ENCODE data around the gene THAP3. TPM values are rescaled to one million over a fixed set of nuclear protein-coding genes. Genes with fewer than 3 reads are reported as not detected.

The THAP3 gene
- total RNA-seq, 4 donors from 2014 or later: 7.5 to 21.0 (median 13.2) TPM

- 88 to 100% methylated on average over 3 to 21 of the region's 21 CpGs for WGBS, 2 donors (ENCODE audit: low coverage in 1 of 2)
- DNase-seq: no peak
- in situ Hi-C loops (cut with MboI; ENCODE audit: low pct_ligation_motif_present in 1 of 4, low pct_unique_long_range_greater_than_20kb in 1 of 4, low sequenced_read_pairs in 3 of 4) (loop anchor here in 3 of 4 donors (10.0 to 25.0 kb wide), 2 partner anchors 53 to 141 kb away; partner anchors contain the start of genes PLEKHG5 (in 3 of the 3) and ZBTB48 (in 1 of the 3)), intact Hi-C loops (cut with DNase I; ENCODE audit: low total_unique reads) (no loop called here)
- Histone ChIP-seq H3K4me1 (peaks cover 10 to 22% (median 17%) of the 10 kb centered on the region in 4 donors), H3K27ac (no peak overlapping the region), H3K9me3 (no peaks in the 10 kb centered on the region), H3K4me3 (no peak overlapping the region), H3K27me3 (no peaks in the 10 kb centered on the region), H3K36me3 (peaks cover 0 to 11% (median 5%) of the 10 kb centered on the region in 4 donors)
- no peak for TF ChIP-seq EP300 (IDR thresholded peaks at IDR 0.05; ENCODE audit: low read depth)
- TF ChIP-seq, protein P1, sequence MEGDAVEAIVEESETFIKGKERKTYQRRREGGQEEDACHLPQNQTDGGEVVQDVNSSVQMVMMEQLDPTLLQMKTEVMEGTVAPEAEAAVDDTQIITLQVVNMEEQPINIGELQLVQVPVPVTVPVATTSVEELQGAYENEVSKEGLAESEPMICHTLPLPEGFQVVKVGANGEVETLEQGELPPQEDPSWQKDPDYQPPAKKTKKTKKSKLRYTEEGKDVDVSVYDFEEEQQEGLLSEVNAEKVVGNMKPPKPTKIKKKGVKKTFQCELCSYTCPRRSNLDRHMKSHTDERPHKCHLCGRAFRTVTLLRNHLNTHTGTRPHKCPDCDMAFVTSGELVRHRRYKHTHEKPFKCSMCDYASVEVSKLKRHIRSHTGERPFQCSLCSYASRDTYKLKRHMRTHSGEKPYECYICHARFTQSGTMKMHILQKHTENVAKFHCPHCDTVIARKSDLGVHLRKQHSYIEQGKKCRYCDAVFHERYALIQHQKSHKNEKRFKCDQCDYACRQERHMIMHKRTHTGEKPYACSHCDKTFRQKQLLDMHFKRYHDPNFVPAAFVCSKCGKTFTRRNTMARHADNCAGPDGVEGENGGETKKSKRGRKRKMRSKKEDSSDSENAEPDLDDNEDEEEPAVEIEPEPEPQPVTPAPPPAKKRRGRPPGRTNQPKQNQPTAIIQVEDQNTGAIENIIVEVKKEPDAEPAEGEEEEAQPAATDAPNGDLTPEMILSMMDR (IDR thresholded peaks at IDR 0.05): no peak
- TF ChIP-seq POLR2A (IDR thresholded peaks at IDR 0.05): no peak
- TF ChIP-seq POLR2AphosphoS5 (IDR thresholded peaks at IDR 0.05): no peak
These were observed 3.3 kb downstream of the THAP3 start for GRCh38 chr1:6627841-6628545.

- intact Hi-C loops (cut with DNase I; ENCODE audit: low total_unique reads): no loop called here
- no peak for TF ChIP-seq POLR2AphosphoS5 (IDR thresholded peaks at IDR 0.05)
- TF ChIP-seq POLR2A (IDR thresholded peaks at IDR 0.05): no peak
- TF ChIP-seq EP300 (IDR thresholded peaks at IDR 0.05; ENCODE audit: low read depth): no peak
- TF ChIP-seq, protein P1 (IDR thresholded peaks at IDR 0.05): no peak
These were observed 4.4 kb downstream of the THAP3 start for GRCh38 chr1:6628971-6629479.

GRCh38 chr1:6630027-6630426 is 5.4 kb downstream of the THAP3 start:
- peaks cover 7 to 15% (median 12%) of the 10 kb centered on the region in 4 donors for H3K4me1 ChIP-seq
- no peak overlapping the region for H3K27ac ChIP-seq
- H3K27me3 ChIP-seq: no peaks in the 10 kb centered on the region
- TF ChIP-seq POLR2AphosphoS5 (IDR thresholded peaks at IDR 0.05): no peak
- TF ChIP-seq EP300 (IDR thresholded peaks at IDR 0.05; ENCODE audit: low read depth): no peak
- TF ChIP-seq, protein P1 (IDR thresholded peaks at IDR 0.05): no peak
- TF ChIP-seq POLR2A (IDR thresholded peaks at IDR 0.05): no peak
- in situ Hi-C loops (cut with MboI; ENCODE audit: low pct_ligation_motif_present in 1 of 4, low pct_unique_long_range_greater_than_20kb in 1 of 4, low sequenced_read_pairs in 3 of 4) (loop anchor here in 3 of 4 donors (25.0 kb wide), 1 partner anchor 143 kb away; the partner anchor contains the start of gene PLEKHG5 (in 3 of the 3)), intact Hi-C loops (cut with DNase I; ENCODE audit: low total_unique reads) (no loop called here)
- no peaks in the 10 kb centered on the region for H3K9me3 ChIP-seq
- 95% methylated on average over 8 of the region's 8 CpGs; no CpG with 5 or more reads in 1 of the 2 donors for WGBS, 2 donors (ENCODE audit: low coverage in 1 of 2)
- no peak overlapping the region for H3K4me3 ChIP-seq
- no peak for DNase-seq
- H3K36me3 ChIP-seq: peaks cover 0 to 23% (median 6%) of the 10 kb centered on the region in 4 donors

More at GRCh38 chr1:6628971-6629479, 4.4 kb downstream of the THAP3 start:
- in situ Hi-C loops (cut with MboI; ENCODE audit: low pct_ligation_motif_present in 1 of 4, low pct_unique_long_range_greater_than_20kb in 1 of 4, low sequenced_read_pairs in 3 of 4): loop anchor here in 3 of 4 donors (10.0 to 25.0 kb wide), 2 partner anchors 54 to 142 kb away; partner anchors contain the start of genes PLEKHG5 (in 3 of the 3) and ZBTB48 (in 1 of the 3)
- H3K4me1 ChIP-seq: peaks cover 10 to 22% (median 17%) of the 10 kb centered on the region in 4 donors
- no peaks in the 10 kb centered on the region for H3K27me3 ChIP-seq
- H3K4me3 ChIP-seq: no peak overlapping the region
- H3K27ac ChIP-seq: no peak overlapping the region
- no peaks in the 10 kb centered on the region for H3K9me3 ChIP-seq
- 92 to 97% methylated on average over 8 to 12 of the region's 12 CpGs for WGBS, 2 donors (ENCODE audit: low coverage in 1 of 2)
- peaks cover 0 to 20% (median 6%) of the 10 kb centered on the region in 4 donors for H3K36me3 ChIP-seq
- no peak for DNase-seq

DNA sequence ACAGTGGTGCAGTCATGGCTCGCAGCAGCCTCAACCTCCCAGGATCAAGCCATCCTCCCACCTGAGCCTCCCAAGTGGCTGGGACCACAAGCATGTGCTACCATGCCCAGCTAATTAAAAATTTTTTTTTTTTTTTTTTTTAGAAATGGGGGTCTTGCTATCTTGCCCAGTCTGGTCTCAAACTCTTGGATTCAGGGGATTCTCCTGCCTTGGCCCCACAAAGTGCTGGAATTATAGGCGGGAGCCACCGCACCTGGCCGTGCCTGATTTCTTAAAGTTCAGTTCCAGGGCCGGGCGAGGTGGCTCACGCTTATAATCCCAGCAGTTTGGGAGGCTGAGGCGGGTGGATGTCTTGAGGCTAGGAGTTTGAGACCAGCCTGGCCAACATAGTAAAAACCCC is 6.4 kb downstream of the THAP3 start:
- H3K36me3 ChIP-seq: peaks cover 0 to 28% (median 6%) of the 10 kb centered on the region in 4 donors
- H3K4me3 ChIP-seq: no peak overlapping the region
- no peak for DNase-seq
- H3K4me1 ChIP-seq: peaks cover 4 to 11% (median 9%) of the 10 kb centered on the region in 4 donors
- intact Hi-C loops (cut with DNase I; ENCODE audit: low total_unique reads) (no loop called here), in situ Hi-C loops (cut with MboI; ENCODE audit: low pct_ligation_motif_present in 1 of 4, low pct_unique_long_range_greater_than_20kb in 1 of 4, low sequenced_read_pairs in 3 of 4) (loop anchor here in 3 of 4 donors (25.0 kb wide), 1 partner anchor 144 kb away; the partner anchor contains the start of gene PLEKHG5 (in 3 of the 3))
- 95 to 100% methylated on average over 1 to 8 of the region's 8 CpGs for WGBS, 2 donors (ENCODE audit: low coverage in 1 of 2)
- H3K9me3 ChIP-seq: no peaks in the 10 kb centered on the region
- H3K27ac ChIP-seq: no peak overlapping the region
- no peaks in the 10 kb centered on the region for H3K27me3 ChIP-seq
- TF ChIP-seq, protein P1 (IDR thresholded peaks at IDR 0.05): no peak
- TF ChIP-seq POLR2A (IDR thresholded peaks at IDR 0.05): no peak
